ENCODE data around the gene SFI1. TPM values are rescaled to one million over a fixed set of nuclear protein-coding genes. Genes with fewer than 3 reads are reported as not detected.
A peak's percentile ranks its signal among the peaks of the same experiment; 100 is the strongest.

Gene SFI1
- total RNA-seq, 1 experiment from 2014 or later: 53.1 TPM

DNA sequence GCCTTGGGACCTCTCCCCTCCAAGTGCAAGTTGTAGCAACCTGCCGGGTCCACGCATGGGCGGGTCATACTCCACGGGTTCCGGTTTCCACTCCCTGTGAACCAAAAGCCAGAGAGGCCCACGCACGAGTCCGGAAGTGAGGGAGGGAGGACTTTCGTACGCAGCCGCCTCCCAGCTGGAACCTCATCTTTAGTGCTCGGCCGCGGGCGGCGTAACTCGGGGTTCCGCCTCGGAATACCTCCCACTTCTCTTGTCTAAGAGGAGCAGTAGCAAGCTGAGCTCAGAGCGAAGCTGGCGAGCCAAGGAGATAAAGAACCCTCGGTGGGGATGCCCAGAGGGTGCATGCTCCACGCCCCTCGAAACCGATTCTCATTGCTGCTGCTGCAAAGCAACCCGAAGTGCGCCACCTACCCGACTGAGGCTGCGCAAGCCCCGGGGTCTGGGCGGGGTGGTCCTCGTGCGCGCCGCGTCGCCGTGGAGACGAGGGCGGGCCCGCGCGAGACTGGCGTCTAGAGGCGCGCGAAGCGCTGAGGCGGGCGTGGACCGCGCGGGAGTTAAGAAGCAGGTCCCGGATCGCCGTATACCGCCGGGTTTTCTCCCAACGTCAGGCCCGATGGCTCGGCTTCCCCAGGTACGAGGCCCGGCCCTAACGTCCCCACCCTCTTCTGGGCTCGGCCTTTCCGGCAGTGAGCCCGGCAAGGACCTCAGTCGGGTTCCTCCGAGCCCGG lies at the start of gene SFI1 (continued):
- TF ChIP-seq FOSL1 (IDR thresholded peaks at IDR 0.05; ENCODE audit: low read depth) (no peak), ELF1 (IDR thresholded peaks at IDR 0.05; ENCODE audit: borderline replicate concordance, low read depth) (0 out of 2 replicates have a peak, but pooled peaks have one; percentile 35), ATF3 (IDR thresholded peaks at IDR 0.05) (no peak), EZH2 (IDR thresholded peaks at IDR 0.05) (no peak), RAD21 (IDR thresholded peaks at IDR 0.05; ENCODE audit: low read depth) (no peak)

GRCh38 chr22:31446767-31447166 lies 49.6 kb upstream of the SFI1 start:
- no TSS peak for BruUV-seq (replicated peaks)
- CTCF ChIA-PET: no interaction called here
- intact Hi-C loops (cut with micrococcal nuclease): no loop called here

GRCh38 chr22:31447337-31447736 lies 49.0 kb upstream of the SFI1 start:
- intact Hi-C loops (cut with micrococcal nuclease): no loop called here
- H3K79me2 ChIP-seq (ENCODE audit: insufficient read depth, low read length): no peaks in the 10 kb centered on the region
- ATAC-seq: no peak
- no TSS peak for BruUV-seq (replicated peaks)
- no peak for DNase-seq (ENCODE audit: low read depth, low spot score)
- no peak overlapping the region for H3K27ac ChIP-seq (ENCODE audit: low read depth, low read length)
- no peaks in the 10 kb centered on the region for H3K9me2 ChIP-seq (ENCODE audit: insufficient read depth)
- no peak overlapping the region for H3K9ac ChIP-seq (ENCODE audit: low read length)
- H3K4me3 ChIP-seq (replicated peaks in 1 of 2; ENCODE audit: low read depth in 1 of 2, low read length in 2 of 2): no peak overlapping the region
- POLR2A ChIA-PET: no interaction called here
- H3K9me3 ChIP-seq (ENCODE audit: control insufficient read depth in 1 of 2, insufficient read depth in 1 of 2, low read depth in 1 of 2, low read length in 2 of 2): no peaks in the 10 kb centered on the region
- H3K4me1 ChIP-seq (ENCODE audit: control insufficient read depth in 1 of 2, insufficient read depth in 2 of 2, low read length in 2 of 2): no peaks in the 10 kb centered on the region
- no peaks in the 10 kb centered on the region for H3K27me3 ChIP-seq (ENCODE audit: insufficient read depth, low read length)
- H2AFZ ChIP-seq (ENCODE audit: low read depth, low read length, poor library complexity, severe bottlenecking): no peak overlapping the region
- H3K36me3 ChIP-seq (ENCODE audit: control insufficient read depth in 1 of 2, insufficient read depth in 2 of 2, low read length in 2 of 2): peaks cover 8 to 15% of the 10 kb centered on the region in 2 experiments; a peak in 3 of 4 replicates
- CTCF ChIA-PET: no interaction called here
- RAD21 ChIA-PET (ENCODE audit: low non-redundant PET in 1 of 2, low total read pairs in 2 of 2, uncharacterized antibody in 2 of 2, unreplicated experiment in 2 of 2): no interaction called here
- no peaks in the 10 kb centered on the region for H4K20me1 ChIP-seq (ENCODE audit: insufficient read depth)
- H3K4me2 ChIP-seq (ENCODE audit: low read length): no peak overlapping the region
- TF ChIP-seq FOSL1 (IDR thresholded peaks at IDR 0.05; ENCODE audit: low read depth) (no peak), YY1 (IDR thresholded peaks at IDR 0.05; ENCODE audit: extremely low read depth, insufficient replicate concordance, low read depth, low read length) (no peak), CBX3 (IDR thresholded peaks at IDR 0.05; ENCODE audit: low read depth) (no peak), CEBPB (IDR thresholded peaks at IDR 0.05; ENCODE audit: low read depth) (no peak), ATF3 (IDR thresholded peaks at IDR 0.05) (no peak), ZBTB33 (IDR thresholded peaks at IDR 0.05; ENCODE audit: extremely low read depth, insufficient replicate concordance, low read length) (no peak), ZNF274 (IDR thresholded peaks at IDR 0.05; ENCODE audit: low read depth, low read length) (no peak), SRF (IDR thresholded peaks at IDR 0.05; ENCODE audit: low read depth) (no peak)

More at GRCh38 chr22:31446767-31447166, 49.6 kb upstream of the SFI1 start:
- H3K79me2 ChIP-seq (ENCODE audit: insufficient read depth, low read length): no peaks in the 10 kb centered on the region
- no peaks in the 10 kb centered on the region for H3K27me3 ChIP-seq (ENCODE audit: insufficient read depth, low read length)
- H3K4me3 ChIP-seq (replicated peaks in 1 of 2; ENCODE audit: low read depth in 1 of 2, low read length in 2 of 2): no peak overlapping the region
- no peak for DNase-seq (ENCODE audit: low read depth, low spot score)
- H3K4me2 ChIP-seq (ENCODE audit: low read length): no peak overlapping the region
- no peak for ATAC-seq
- ChIA-PET RAD21 (ENCODE audit: low non-redundant PET in 1 of 2, low total read pairs in 2 of 2, uncharacterized antibody in 2 of 2, unreplicated experiment in 2 of 2) (no interaction called here), POLR2A (no interaction called here)
- H3K9ac ChIP-seq (ENCODE audit: low read length): no peak overlapping the region
- H3K27ac ChIP-seq (ENCODE audit: low read depth, low read length): no peak overlapping the region
- H4K20me1 ChIP-seq (ENCODE audit: insufficient read depth): no peaks in the 10 kb centered on the region
- TF ChIP-seq RAD21 (IDR thresholded peaks at IDR 0.05; ENCODE audit: low read depth): no peak
- H3K9me3 ChIP-seq (ENCODE audit: control insufficient read depth in 1 of 2, insufficient read depth in 1 of 2, low read depth in 1 of 2, low read length in 2 of 2): no peaks in the 10 kb centered on the region
- H3K4me1 ChIP-seq (ENCODE audit: control insufficient read depth in 1 of 2, insufficient read depth in 2 of 2, low read length in 2 of 2): no peaks in the 10 kb centered on the region
- H3K9me2 ChIP-seq (ENCODE audit: insufficient read depth): no peaks in the 10 kb centered on the region
- H2AFZ ChIP-seq (ENCODE audit: low read depth, low read length, poor library complexity, severe bottlenecking): no peak overlapping the region
- H3K36me3 ChIP-seq (ENCODE audit: control insufficient read depth in 1 of 2, insufficient read depth in 2 of 2, low read length in 2 of 2): peaks cover 13 to 21% of the 10 kb centered on the region in 2 experiments; a peak in 3 of 4 replicates

Measured in HCT116 (cell line).